NCI-H774 (cell line): Measurements from ENCODE around the gene RING1.

ENCODE experiments used
- DNase-seq: peaks from one replicate; lab custom pipeline; 2025; lab: John Stamatoyannopoulos, UW

The RING1 gene

GRCh38 chr6:33192671-33193602 lies 15.4 kb upstream of the RING1 start:
- no peak for DNase-seq

GRCh38 chr6:33193619-33194018 lies 14.7 kb upstream of the RING1 start:
- no peak for DNase-seq

- no peak for DNase-seq
Measured at GRCh38 chr6:33194431-33194979, 13.8 kb upstream of the RING1 start.

- no peak for DNase-seq
Measured at GRCh38 chr6:33195304-33196165, 12.8 kb upstream of the RING1 start.

- DNase-seq = peak; percentile 9
Measured at GRCh38 chr6:33197431-33198048, 10.8 kb upstream of the RING1 start.

- DNase-seq = no peak
Measured at GRCh38 chr6:33198159-33198852, 10.0 kb upstream of the RING1 start.

- DNase-seq = no peak
Measured at GRCh38 chr6:33198853-33199436, 9.4 kb upstream of the RING1 start.

- peak; percentile 74 for DNase-seq
Measured at GRCh38 chr6:33199687-33200218, 8.5 kb upstream of the RING1 start.

GRCh38 chr6:33200219-33201146 lies 7.8 kb upstream of the RING1 start, which contains the start of the genes RXRB and SLC39A7:
RXRB (minus strand) TSS chr6:33200665; CDS start chr6:33200476, 189 bp downstream.
SLC39A7 (plus strand) TSS chr6:33200867; CDS start chr6:33201246, 379 bp downstream.
- DNase-seq = peak; percentile 98

GRCh38 chr6:33201147-33201545 lies 7.2 kb upstream of the RING1 start:
- no peak for DNase-seq

GRCh38 chr6:33201935-33202334 lies 6.4 kb upstream of the RING1 start:
- DNase-seq = no peak

GRCh38 chr6:33202799-33203198 lies 5.5 kb upstream of the RING1 start:
- no peak for DNase-seq

GRCh38 chr6:33203443-33204164 lies 4.7 kb upstream of the RING1 start:
- no peak for DNase-seq

GRCh38 chr6:33204165-33204414 lies 4.2 kb upstream of the RING1 start:
- no peak for DNase-seq

GRCh38 chr6:33204415-33205190 lies 3.7 kb upstream of the RING1 start, which contains the start of gene HSD17B8:
HSD17B8 (plus strand) TSS chr6:33204655; CDS start chr6:33204669, 14 bp downstream.
- peak; percentile 93 for DNase-seq

GRCh38 chr6:33205191-33206026 lies 2.9 kb upstream of the RING1 start:
- no peak for DNase-seq
